ENCODE data around the gene KRTAP10-4.

DNA sequence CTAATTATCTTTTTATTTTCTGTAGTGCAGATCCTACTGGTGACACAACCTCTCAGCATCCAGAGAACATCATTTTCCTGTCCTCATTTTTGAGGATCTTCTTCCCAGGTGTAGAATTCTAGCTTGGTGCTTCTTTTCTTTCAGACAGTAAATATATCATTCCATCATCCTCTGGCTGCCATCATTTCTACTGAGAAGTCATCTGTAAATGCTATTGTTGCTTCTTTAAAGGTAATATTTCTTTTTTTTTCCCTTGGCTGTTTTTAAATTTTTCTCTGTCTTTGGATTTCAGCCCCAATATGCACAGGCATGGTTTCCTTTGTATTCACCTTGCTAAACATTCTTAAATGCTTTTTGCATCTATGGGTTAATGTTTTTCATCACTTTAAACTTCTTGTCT is 50.0 kb downstream of the KRTAP10-4 start:
- TF ChIP-seq EZH2 (IDR thresholded peaks at IDR 0.05; ENCODE audit: borderline replicate concordance, control insufficient read depth, low read depth, low read length) (no peak), HDGF (IDR thresholded peaks at IDR 0.05) (no peak), ETV6 (conservative IDR thresholded peaks at IDR 0.05 in 1 of 2, IDR thresholded peaks at IDR 0.05 in 1 of 2; ENCODE audit: borderline replicate concordance in 1 of 2, low read depth in 1 of 2) (no peak)

Measured in GM12878 (cell line).